Brain microvascular endothelial cell (primary cell): ENCODE data around the gene MSANTD1.

ENCODE experiments used
- DNase-seq: peaks from one replicate; pipeline ENCODE4 v3.0.0-alpha.2; 2020
- H3K27ac ChIP-seq: fragments of 250-450 bp; sonication (Bioruptor Pico); 2 replicates; pipeline ENCODE4 v1.5.1; 2020; ENCODE audit warnings: mild to moderate bottlenecking, moderate library complexity
- H3K27me3 ChIP-seq: fragments of 250-450 bp; sonication (Bioruptor Pico); replicated peaks from 2 replicates; pipeline ENCODE4 v1.5.1; 2020; ENCODE audit warnings: mild to moderate bottlenecking
- H3K36me3 ChIP-seq: fragments of 250-450 bp; sonication (Bioruptor Pico); replicated peaks from 2 replicates; pipeline ENCODE4 v1.5.1; 2020; ENCODE audit warnings: mild to moderate bottlenecking
- H3K4me3 ChIP-seq: 2 replicates; pipeline ENCODE4 v1.5.1; 2011; ENCODE audit warnings: low read depth, mild to moderate bottlenecking, control low read depth, low read length, moderate library complexity
- in situ Hi-C: cut with HindIII; loops from 2 replicates; pipeline ENCODE4 v1.10.0; 2017; ENCODE audit warnings: low sequenced_read_pairs, low pct_ligation_motif_present
- TF ChIP-seq, protein P1 (sequence below): IDR thresholded peaks from 2 replicates; pipeline ENCODE4 v1.5.1; 2011; ENCODE audit warnings: low read depth, mild to moderate bottlenecking, moderate library complexity, low read length, control low read depth, inconsistent platforms; ENCODE audit errors: missing control alignments

Gene MSANTD1

DNA sequence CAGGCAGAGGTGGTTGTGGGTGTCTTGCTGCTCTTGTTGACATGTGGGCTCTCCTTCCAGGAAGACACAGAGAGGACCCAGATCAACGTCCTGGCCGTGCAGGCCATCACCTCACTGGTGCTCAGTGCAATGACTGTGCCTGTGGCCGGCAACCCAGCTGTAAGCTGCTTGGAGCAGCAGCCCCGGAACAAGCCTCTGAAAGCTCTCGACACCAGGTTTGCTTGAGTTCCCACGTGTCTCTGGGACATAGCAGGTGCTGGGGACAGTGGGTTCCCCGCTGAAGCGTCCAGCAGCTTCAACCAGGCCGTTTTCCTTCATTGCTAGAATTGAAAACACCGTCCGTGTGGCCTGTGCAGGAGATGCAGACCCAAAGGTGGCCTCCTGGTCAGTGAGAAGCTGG is 25.6 kb upstream of the MSANTD1 start:
- no peak overlapping the region for H3K27ac ChIP-seq
- no peak overlapping the region for H3K4me3 ChIP-seq
- no peak for DNase-seq
- H3K27me3 ChIP-seq, result no peaks in the 10 kb centered on the region
- TF ChIP-seq, protein P1, sequence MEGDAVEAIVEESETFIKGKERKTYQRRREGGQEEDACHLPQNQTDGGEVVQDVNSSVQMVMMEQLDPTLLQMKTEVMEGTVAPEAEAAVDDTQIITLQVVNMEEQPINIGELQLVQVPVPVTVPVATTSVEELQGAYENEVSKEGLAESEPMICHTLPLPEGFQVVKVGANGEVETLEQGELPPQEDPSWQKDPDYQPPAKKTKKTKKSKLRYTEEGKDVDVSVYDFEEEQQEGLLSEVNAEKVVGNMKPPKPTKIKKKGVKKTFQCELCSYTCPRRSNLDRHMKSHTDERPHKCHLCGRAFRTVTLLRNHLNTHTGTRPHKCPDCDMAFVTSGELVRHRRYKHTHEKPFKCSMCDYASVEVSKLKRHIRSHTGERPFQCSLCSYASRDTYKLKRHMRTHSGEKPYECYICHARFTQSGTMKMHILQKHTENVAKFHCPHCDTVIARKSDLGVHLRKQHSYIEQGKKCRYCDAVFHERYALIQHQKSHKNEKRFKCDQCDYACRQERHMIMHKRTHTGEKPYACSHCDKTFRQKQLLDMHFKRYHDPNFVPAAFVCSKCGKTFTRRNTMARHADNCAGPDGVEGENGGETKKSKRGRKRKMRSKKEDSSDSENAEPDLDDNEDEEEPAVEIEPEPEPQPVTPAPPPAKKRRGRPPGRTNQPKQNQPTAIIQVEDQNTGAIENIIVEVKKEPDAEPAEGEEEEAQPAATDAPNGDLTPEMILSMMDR, result no peak
- H3K36me3 ChIP-seq, result peaks cover 59% of the 10 kb centered on the region
- in situ Hi-C loops, result no loop called here

DNA sequence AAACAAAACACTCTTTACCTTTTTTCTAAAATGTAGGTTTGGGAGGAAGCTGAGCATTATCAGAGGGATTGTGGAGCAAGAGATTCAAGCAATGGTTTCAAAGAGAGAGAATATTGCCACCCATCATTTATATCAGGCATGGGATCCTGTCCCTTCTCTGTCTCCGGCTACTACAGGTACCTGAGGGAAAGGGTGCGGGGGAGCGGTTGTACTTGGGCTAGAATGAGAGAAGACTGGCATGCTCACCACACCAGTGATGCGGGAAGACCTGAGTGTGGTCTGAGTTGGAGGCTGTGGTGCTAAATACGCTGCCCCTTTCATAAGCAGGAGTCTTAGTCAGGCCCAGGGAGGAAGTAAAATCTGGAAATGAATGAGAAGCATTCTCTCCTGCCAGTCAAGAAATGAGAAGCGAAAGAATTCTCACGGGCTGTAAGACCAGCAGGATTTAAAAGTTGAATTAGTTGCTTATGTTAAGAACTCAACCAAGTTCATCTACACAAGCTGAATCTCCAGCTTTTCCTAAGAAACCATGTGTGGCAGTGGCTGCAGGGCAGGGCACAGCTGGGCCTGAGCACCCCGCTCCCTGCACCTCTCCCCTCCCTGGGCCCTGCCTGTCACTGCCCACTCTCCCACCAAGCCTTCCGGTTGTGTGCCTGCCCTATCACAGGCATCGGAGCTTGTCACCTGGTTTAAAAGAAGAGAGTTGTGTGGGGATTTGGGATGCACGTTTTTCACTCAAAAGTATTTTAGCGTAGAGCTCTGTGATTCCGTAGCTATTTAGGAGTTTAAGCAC is 24.8 kb upstream of the MSANTD1 start:
- Histone ChIP-seq H3K36me3 (peaks cover 64% of the 10 kb centered on the region), H3K27me3 (no peaks in the 10 kb centered on the region), H3K4me3 (no peak overlapping the region), H3K27ac (no peak overlapping the region)
- DNase-seq, result no peak
- TF ChIP-seq, protein P1, result no peak
- in situ Hi-C loops, result no loop called here

DNA sequence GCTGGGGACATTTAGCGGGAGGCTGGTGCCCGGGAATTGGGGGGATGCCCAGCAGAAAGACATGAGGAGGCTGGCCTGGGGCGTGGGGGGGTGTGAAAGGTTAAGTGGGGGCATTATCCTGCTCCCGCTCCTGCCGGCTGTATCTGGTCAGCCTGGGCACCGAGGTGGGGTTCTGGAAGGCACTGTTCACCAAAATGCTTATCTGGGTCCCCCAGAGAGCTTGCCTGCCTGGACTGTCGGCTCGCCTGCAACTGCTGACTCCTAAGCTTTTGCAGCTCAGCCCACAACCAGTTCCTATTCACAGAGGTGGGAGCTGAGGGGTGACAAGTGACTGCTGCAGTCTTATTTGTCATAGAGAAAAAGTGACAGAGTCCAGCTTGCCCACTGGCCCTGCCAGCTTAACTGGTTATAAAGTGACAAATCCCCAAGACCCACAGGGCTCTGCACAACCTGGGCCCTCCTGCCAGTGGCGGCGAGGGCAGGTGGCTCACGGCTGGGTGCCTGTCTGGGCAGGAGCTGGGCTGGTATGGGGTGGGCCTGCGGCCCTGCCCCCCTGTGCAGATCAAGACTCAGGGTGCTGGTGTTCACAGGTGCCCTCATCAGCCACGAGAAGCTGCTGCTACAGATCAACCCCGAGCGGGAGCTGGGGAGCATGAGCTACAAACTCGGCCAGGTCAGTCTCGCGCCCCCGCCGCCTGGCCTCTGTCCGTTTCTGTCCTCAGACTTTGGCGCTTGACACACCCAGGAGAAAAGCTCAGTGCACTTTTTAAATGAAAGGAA is 23.7 kb upstream of the MSANTD1 start:
- DNase-seq, result no peak
- Histone ChIP-seq H3K36me3 (peaks cover 58% of the 10 kb centered on the region), H3K27ac (no peak overlapping the region), H3K27me3 (no peaks in the 10 kb centered on the region), H3K4me3 (no peak overlapping the region)
- TF ChIP-seq, protein P1, result no peak
- in situ Hi-C loops, result no loop called here

DNA sequence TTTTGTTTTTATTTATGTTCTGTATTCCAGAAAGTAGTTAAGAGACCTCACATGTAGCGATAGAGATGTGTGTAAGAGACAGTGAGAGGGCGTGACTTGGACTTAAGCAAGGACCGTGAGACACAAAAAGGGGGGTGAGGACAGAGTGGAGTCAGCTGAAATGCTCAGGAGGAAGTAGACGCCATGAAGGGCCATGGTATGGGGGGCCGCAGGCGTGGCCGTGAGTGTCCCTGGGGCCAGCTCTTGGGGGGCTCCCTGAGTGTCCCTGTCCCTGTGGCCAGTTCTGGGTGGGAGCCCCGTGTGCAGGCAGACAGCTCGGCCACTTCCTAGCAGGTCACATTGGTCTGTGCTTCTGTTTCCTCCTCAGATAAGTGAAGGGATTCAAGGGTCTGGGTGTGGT is 23.0 kb upstream of the MSANTD1 start:
- Histone ChIP-seq H3K4me3 (no peak overlapping the region), H3K36me3 (peaks cover 56% of the 10 kb centered on the region), H3K27ac (no peak overlapping the region), H3K27me3 (no peaks in the 10 kb centered on the region)
- in situ Hi-C loops, result no loop called here
- DNase-seq, result no peak
- TF ChIP-seq, protein P1, result no peak

DNA sequence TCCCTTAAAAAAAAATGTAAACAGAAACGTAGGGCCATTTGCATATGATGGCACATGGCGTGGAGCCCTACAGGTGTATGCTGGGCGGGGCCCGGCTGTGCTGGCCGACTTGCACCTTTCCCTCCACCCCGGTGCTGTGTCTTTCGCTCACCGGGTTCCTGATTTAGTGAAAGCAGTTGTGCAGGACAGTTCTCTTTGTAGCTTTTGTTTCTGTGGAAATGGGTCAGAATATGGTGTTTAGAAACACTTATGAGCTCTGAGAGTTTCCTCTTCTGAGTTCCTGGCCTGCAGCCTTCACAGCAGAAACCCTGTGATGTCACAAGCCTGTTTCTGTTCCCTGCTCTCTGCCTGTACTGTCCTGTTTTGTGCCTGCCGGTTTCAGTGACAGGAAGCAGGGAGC is 22.5 kb upstream of the MSANTD1 start:
- Histone ChIP-seq H3K27me3 (no peaks in the 10 kb centered on the region), H3K36me3 (peaks cover 53% of the 10 kb centered on the region), H3K4me3 (no peak overlapping the region), H3K27ac (no peak overlapping the region)
- TF ChIP-seq, protein P1, result no peak
- DNase-seq, result no peak
- in situ Hi-C loops, result no loop called here
